ENCODE results near the gene CMTM4.
"Not testable (repeated sequence)": the region's sequence is repeated elsewhere in the genome, so short reads cannot be mapped to it uniquely, and the experiment has no call there.

CMTM4 gene

GRCh38 chr16:66705790-66706505, 9.4 kb upstream of the CMTM4 start:
- no peak for DNase-seq (ENCODE audit: low spot score)

DNA sequence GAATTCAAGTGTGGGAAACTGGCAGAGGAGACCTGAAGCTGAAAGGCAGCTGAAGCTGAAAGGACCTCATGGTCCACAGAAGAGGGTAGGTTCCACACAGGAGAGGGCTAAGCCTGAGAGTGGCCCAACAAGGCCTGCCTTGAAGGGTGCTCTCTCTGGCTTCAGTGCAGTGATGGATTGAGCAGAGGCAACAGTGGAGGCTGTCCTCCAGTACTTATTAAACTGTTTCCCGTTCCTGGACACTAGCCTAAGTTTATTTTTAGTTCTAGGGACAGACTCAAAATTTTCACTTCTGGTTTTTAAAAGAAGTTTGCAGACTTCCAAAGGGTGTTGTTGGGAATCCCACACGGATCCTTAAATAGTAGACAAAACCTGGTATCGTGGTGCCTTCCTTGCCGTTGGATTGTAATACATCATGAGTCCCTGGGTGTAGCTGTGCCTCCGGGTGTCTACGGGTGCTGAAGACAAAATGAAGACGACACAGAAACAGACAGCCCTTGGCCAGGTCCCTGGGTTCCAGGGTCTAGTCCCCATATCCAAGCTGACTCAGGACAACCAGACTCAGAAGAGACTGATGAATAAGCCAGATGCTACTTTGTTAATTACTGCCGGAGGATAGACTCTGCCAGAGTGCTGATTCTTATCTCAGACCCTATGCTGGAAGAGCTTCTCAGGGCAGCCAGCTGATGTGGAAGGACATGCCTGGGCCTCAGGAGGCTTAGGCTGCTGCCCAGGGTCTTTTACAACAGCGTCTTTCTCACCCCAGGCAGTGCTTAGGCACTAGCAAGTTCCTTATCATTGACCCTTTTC, 7.1 kb upstream of the CMTM4 start:
- DNase-seq (ENCODE audit: low spot score), result no peak

GRCh38 chr16:66701516-66701915, 5.0 kb upstream of the CMTM4 start:
- no peak for DNase-seq (ENCODE audit: low spot score)

DNA sequence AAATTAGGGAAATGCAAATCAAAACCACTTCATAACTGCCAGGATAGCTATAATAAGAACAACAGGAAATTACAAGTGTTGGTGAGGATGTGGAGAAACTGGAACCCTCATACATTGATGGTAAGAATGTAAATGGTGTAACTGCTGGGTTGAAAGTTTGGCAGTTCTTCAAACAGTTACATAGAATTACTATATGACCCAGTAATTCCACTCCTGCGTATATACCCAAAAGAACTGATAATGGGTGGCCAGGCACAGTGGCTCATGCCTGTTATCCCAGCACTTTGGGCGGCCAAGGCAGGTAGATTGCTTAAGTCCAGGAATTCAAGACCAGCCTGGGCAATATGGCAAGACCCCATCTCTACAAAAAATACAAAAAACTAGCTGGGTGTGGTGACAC, 4.5 kb upstream of the CMTM4 start:
- DNase-seq (ENCODE audit: low spot score), result no peak

DNA sequence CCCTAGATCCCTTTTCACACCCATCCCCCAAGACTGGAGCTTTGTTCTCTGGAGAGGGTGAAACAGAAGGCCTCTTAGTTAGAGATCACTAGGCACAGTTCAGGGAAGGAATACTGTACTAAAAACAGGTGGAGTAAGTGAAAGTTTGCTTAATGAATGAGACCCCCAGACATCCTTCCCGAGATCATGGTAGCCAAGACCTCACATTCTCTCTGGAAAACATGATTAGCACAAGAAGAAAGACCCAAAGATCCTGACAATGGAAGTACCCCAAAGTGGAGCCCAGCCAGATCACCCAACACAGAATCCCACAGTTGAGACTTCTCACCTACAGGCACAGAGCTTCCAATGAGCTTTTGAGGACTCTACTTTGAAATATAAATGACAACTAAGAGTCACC, 3.4 kb upstream of the CMTM4 start:
- no peak for DNase-seq (ENCODE audit: low spot score)

- DNase-seq (ENCODE audit: low spot score), result no peak
Observed at GRCh38 chr16:66698046-66698445, 1.5 kb upstream of the CMTM4 start.

GRCh38 chr16:66695935-66696668, 441 bp downstream of the CMTM4 start:
- DNase-seq (ENCODE audit: low spot score), result peak; percentile 65

- DNase-seq (ENCODE audit: low spot score), result no peak
Observed at GRCh38 chr16:66695471-66695934, 1.0 kb downstream of the CMTM4 start.

DNA sequence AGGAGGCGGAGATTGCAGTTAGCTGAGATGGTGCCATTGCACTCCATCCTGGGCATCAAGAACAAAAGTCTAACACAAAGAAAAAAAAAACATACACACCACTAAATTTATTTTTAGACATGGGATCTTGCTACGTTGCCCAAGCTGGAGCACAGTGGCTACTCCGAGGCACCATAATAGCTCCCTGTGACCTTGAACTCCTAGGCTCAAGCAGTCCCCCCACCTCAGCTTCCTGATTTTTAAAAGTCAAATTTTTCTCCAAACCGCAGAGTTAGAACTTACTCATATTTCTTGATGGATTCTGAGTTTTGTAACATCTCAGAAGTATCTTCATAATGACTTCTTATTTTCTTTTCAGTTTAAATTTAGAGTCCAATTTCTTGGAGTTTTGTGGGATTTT, 3.4 kb downstream of the CMTM4 start:
- no peak for DNase-seq (ENCODE audit: low spot score)

GRCh38 chr16:66692341-66692740, 4.2 kb downstream of the CMTM4 start:
- no peak for DNase-seq (ENCODE audit: low spot score)

- no peak for DNase-seq (ENCODE audit: low spot score)
Observed at GRCh38 chr16:66691234-66691633, 5.3 kb downstream of the CMTM4 start.

- no peak for DNase-seq (ENCODE audit: low spot score)
Observed at GRCh38 chr16:66690106-66690847, 6.3 kb downstream of the CMTM4 start.

GRCh38 chr16:66689282-66689681, 7.3 kb downstream of the CMTM4 start:
- DNase-seq (ENCODE audit: low spot score), result no peak

DNA sequence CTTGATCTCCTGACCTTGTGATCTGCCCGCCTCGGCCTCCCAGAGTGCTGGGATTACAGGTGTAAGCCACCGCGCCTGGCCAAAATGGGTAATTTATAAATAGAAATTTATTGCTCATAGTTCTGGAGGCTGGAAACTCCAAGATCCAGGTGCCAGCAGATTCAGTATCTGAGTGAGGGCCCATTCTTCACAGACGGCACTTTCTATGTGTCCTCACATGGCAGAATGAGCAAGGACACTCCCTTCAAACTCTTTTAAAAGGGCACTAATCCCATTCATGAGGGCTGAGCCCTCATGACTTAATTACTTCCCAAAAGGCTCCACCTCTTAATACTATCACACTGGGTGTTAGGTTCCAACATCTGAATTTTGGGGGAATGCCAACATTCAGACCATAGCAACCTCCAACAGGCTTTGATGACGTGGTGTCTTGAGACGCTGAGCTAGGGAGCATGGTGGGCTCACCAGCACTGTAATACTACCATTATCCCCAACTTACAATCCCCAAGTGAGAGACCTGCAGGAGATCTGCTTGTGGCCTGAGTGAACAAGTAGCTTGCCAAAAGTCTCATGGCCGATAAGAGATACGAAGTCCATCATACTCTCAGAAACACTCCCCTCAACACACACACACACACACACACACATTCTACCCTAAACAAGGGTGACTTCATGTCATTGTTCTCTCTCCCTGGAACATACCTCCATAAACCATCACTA, 8.5 kb downstream of the CMTM4 start:
- no peak for DNase-seq (ENCODE audit: low spot score)

- not testable (repeated sequence) for DNase-seq (ENCODE audit: low spot score)
Observed at GRCh38 chr16:66685501-66686115, 10.9 kb downstream of the CMTM4 start.

GRCh38 chr16:66682271-66682670, 14.3 kb downstream of the CMTM4 start:
- no peak for DNase-seq (ENCODE audit: low spot score)

- DNase-seq (ENCODE audit: low spot score), result no peak
Observed at GRCh38 chr16:66681676-66682075, 14.9 kb downstream of the CMTM4 start.

DNA sequence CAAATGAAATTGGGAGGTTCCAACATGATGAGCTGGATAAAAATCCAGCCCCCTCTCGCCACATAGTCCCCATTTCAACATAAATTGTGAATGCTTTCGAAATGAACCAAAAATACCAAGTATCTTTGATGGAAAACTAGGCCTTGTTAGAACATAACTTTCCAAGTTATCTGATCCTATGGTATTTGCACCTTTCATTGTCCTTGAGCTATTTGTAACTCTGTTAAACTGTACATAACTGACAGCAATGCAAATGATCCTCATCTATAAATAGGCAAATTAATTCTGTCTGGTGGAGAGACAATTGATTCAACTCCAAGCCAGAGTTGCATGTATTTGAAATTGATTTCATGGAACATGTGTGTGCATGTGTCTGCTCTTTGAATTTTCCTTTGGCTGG, 18.2 kb downstream of the CMTM4 start:
- DNase-seq (ENCODE audit: low spot score), result no peak

DNA sequence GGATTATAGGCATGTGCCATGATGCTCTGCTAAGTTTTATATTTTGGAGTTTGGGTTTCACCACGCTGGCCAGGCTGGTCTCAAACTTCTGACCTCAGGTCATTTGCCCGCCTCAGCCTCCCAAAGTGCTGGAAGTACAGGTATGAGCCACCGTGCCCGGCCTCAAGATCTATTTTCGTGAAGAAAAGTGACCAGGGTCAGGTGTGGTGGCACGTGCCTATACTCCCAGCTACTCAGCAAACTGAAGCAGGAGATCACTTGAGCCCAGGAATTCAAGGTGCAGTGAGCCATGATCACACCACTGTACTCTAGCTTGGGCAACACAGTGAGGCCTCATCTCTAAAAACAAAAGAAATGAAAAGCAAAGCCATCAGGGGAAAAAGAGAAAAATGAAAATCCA, 18.7 kb downstream of the CMTM4 start:
- DNase-seq (ENCODE audit: low spot score), result no peak

DNA sequence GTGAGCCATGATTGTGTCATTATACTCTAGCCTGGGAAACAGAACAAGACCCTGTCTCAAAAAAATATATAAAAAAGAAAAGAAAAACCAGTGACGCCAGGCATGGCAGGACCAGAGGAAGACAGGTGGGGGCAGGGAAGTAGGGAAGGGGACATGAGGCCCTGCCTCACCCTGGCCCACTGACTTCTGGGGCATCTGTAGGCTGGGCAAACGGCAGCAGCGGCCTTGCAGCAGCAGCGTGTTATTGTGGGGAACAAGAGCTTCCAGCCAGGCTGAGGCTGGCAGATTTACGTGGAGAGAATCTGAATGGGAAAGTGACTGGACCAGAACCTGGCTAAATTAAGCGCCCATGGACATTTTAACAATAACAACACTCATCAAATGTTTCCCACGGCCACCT, 19.4 kb downstream of the CMTM4 start:
- no peak for DNase-seq (ENCODE audit: low spot score)

DNA sequence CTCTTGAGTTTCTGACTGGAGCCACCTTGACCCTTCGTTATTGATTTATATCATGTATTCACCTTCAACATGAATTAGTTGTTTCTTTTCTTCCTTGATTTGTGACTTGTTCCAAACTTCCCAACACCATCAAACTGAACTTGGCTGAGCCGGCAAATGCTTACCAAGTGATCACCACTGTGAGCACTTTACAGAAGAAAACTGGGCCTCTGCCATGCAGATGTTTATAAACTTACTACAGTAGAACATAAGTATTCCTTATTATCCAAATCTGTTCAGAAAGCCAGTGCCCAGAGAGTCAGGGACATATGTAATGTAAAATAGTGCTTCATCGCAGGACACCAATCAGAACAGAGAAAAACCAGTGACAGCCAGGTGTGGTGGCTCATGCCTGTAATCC, 19.9 kb downstream of the CMTM4 start:
- no peak for DNase-seq (ENCODE audit: low spot score)
